SK-N-SH (cell line): ENCODE measurements around the gene PLLP. TPM values are rescaled to one million over a fixed set of nuclear protein-coding genes. Genes with fewer than 3 reads are reported as not detected.

Experiments
- CTCF ChIA-PET: fragments of 300-600, 350-600 bp; formaldehyde crosslinking; extraction: SDS; loops from one replicate; lab custom pipeline; 2021; lab: Yijun Ruan, JAX
- POLR2A ChIA-PET: fragments of 350-600 bp; sonication (Branson Sonifier 250); formaldehyde crosslinking; extraction: SDS; loops from one replicate; lab custom pipeline; 2020; ENCODE audit warnings: antibody characterized with exemption, inconsistent platforms; lab: Yijun Ruan, JAX
- DNase-seq: peaks from one replicate; pipeline ENCODE4 v3.0.0; 2012
- H2AFZ ChIP-seq: fragments of 200-600 bp; sonication (generic); 2 replicates; pipeline ENCODE4 v1.8.1; 2016; ENCODE audit warnings: antibody characterized with exemption, mild to moderate bottlenecking, low read depth
- H3F3A ChIP-seq: fragments of 200-600 bp; sonication (generic); replicated peaks from 2 replicates; pipeline ENCODE3; 2016; ENCODE audit warnings: antibody characterized with exemption, mild to moderate bottlenecking; ENCODE audit not compliant: insufficient read depth
- H3K27ac ChIP-seq, 2 experiments: fragments of 200-500 bp in 1 of 2; fragments of 200-600 bp in 1 of 2; sonication (Bioruptor generic) in 1 of 2; sonication (generic), shearing (Covaris generic) in 1 of 2; 2 replicates each; pipeline versions ENCODE4 v1.5.1 to v1.6.1; 2014 to 2016; ENCODE audit warnings: low read depth in 2 of 2, inconsistent platforms in 1 of 2, low read length in 1 of 2, mild to moderate bottlenecking in 1 of 2, mixed read lengths in 1 of 2
- H3K27me3 ChIP-seq: fragments of 200-600 bp; sonication (generic), shearing (Covaris generic); 2 replicates; pipeline ENCODE4 v1.6.1; 2016; ENCODE audit warnings: mixed run types; ENCODE audit not compliant: insufficient read depth
- H3K36me3 ChIP-seq, 2 experiments: fragments of 200-500 bp in 1 of 2; fragments of 200-600 bp in 1 of 2; sonication (Bioruptor generic) in 1 of 2; sonication (generic) in 1 of 2; replicated peaks in 1 of 2; 2 replicates each; pipeline versions ENCODE3 to v1.5.1; 2014 to 2016; ENCODE audit warnings: low read length in 1 of 2, mild to moderate bottlenecking in 1 of 2; ENCODE audit not compliant: insufficient read depth in 2 of 2, control insufficient read depth in 1 of 2
- H3K4me1 ChIP-seq, 2 experiments: fragments of 200-500 bp in 1 of 2; fragments of 200-600 bp in 1 of 2; sonication (Bioruptor generic) in 1 of 2; sonication (generic), shearing (Covaris generic) in 1 of 2; 2 replicates each; pipeline versions ENCODE4 v1.5.1 to v1.6.1; 2014 to 2016; ENCODE audit warnings: low read depth in 1 of 2, low read length in 1 of 2, mixed run types in 1 of 2; ENCODE audit not compliant: insufficient read depth in 2 of 2, control insufficient read depth in 1 of 2
- H3K4me2 ChIP-seq: fragments of 200-600 bp; sonication (generic), shearing (Covaris generic); 2 replicates; pipeline ENCODE4 v1.6.1; 2017; ENCODE audit warnings: mixed run types
- H3K4me3 ChIP-seq, 2 experiments: fragments of 200-500 bp in 1 of 2; fragments of 200-600 bp in 1 of 2; sonication (Bioruptor generic) in 1 of 2; sonication (generic), shearing (Covaris generic) in 1 of 2; 2 replicates each; pipeline versions ENCODE4 v1.5.1 to v1.8.1; 2014 to 2016; ENCODE audit warnings: low read depth in 2 of 2, inconsistent platforms in 1 of 2, low read length in 1 of 2, mild to moderate bottlenecking in 1 of 2, mixed read lengths in 1 of 2, moderate library complexity in 1 of 2
- H3K79me2 ChIP-seq: fragments of 200-600 bp; sonication (generic); 2 replicates; pipeline ENCODE4 v1.8.1; 2017; ENCODE audit warnings: mild to moderate bottlenecking; ENCODE audit not compliant: insufficient read depth
- H3K9ac ChIP-seq: fragments of 200-600 bp; sonication (generic); 2 replicates; pipeline ENCODE4 v1.6.1; 2017; ENCODE audit warnings: mixed run types
- H3K9me2 ChIP-seq: fragments of 200-600 bp; sonication (generic); 2 replicates; pipeline ENCODE4 v1.6.1; 2017; ENCODE audit warnings: mixed run types
- H3K9me3 ChIP-seq: fragments of 200-600 bp; sonication (generic); 2 replicates; pipeline ENCODE4 v1.6.1; 2017; ENCODE audit warnings: mixed run types, mild to moderate bottlenecking, moderate library complexity
- H4K20me1 ChIP-seq: fragments of 200-600 bp; sonication (generic); 2 replicates; pipeline ENCODE4 v1.6.1; 2017; ENCODE audit warnings: mild to moderate bottlenecking, mixed run types; ENCODE audit not compliant: insufficient read depth
- EP300 ChIP-seq, 2 experiments: IDR thresholded peaks; 2 replicates each; pipeline versions ENCODE4 v1.4.0 to v1.6.1; 2012; ENCODE audit warnings: borderline replicate concordance in 1 of 2, low read depth in 1 of 2, low read length in 1 of 2
- FOSL2 ChIP-seq: IDR thresholded peaks from 2 replicates; pipeline ENCODE4 v1.4.0; 2012; ENCODE audit warnings: low read depth, mild to moderate bottlenecking, moderate library complexity, borderline replicate concordance
- FOXJ3 ChIP-seq: sonication (generic); formaldehyde crosslinking; IDR thresholded peaks from 2 replicates; pipeline ENCODE4 v1.5.1; 2020; ENCODE audit warnings: mild to moderate bottlenecking, missing genetic modification reagents
- FOXM1 ChIP-seq: IDR thresholded peaks from 2 replicates; pipeline ENCODE4 v1.4.0; 2012; ENCODE audit warnings: low read depth, mild to moderate bottlenecking
- GABPA ChIP-seq: IDR thresholded peaks from 2 replicates; pipeline ENCODE4 v1.4.0; 2012; ENCODE audit warnings: low read depth, mild to moderate bottlenecking
- JUND ChIP-seq: IDR thresholded peaks from 2 replicates; pipeline ENCODE4 v1.4.0; 2012
- POLR2AphosphoS5 ChIP-seq: IDR thresholded peaks from 2 replicates; pipeline ENCODE4 v1.6.1; 2012; ENCODE audit warnings: low read depth, low read length
- RAD21 ChIP-seq: IDR thresholded peaks from 2 replicates; pipeline ENCODE4 v1.6.1; 2012; ENCODE audit warnings: mild to moderate bottlenecking, low read length
- RXRA ChIP-seq: IDR thresholded peaks from 2 replicates; pipeline ENCODE4 v1.4.0; 2012; ENCODE audit warnings: low read depth, mild to moderate bottlenecking, borderline replicate concordance
- SIN3A ChIP-seq: IDR thresholded peaks from 2 replicates; pipeline ENCODE4 v1.6.1; 2012; ENCODE audit warnings: low read depth, mild to moderate bottlenecking, low read length, moderate library complexity, borderline replicate concordance
- SMC3 ChIP-seq: IDR thresholded peaks from 2 replicates; pipeline ENCODE4 v1.6.1; 2012; ENCODE audit warnings: low read depth, low read length, improper control_type of control experiment
- TCF12 ChIP-seq: IDR thresholded peaks from 2 replicates; pipeline ENCODE4 v1.4.0; 2012
- USF1 ChIP-seq: IDR thresholded peaks from 2 replicates; pipeline ENCODE4 v1.4.0; 2012; ENCODE audit warnings: low read depth, borderline replicate concordance
- ZBTB33 ChIP-seq: IDR thresholded peaks from 2 replicates; pipeline ENCODE4 v1.4.0; 2012; ENCODE audit warnings: low read depth, borderline replicate concordance
- WGBS: methylation state at CpG from one replicate; pipeline ENCODE4 v1.1.6; 2017; ENCODE audit warnings: low lambda C conversion rate; 5-methylcytosine and 5-hydroxymethylcytosine counted together
- polyA plus RNA-seq, 3 experiments: library from polyadenylated mRNA; depleted of rRNA; stranded (reverse); fragments of >200 nt; gene quantifications; 2 replicates each; pipeline ENCODE4 v1.2.3, GENCODE V29; 2012
- TF ChIP-seq, protein P1 (sequence below): fragments of 150-350 bp; IDR thresholded peaks from 2 replicates; pipeline ENCODE4 v1.6.1; 2016; ENCODE audit warnings: mild to moderate bottlenecking, low read depth, low read length
- TF ChIP-seq, protein P2 (sequence below): fragments of 200-600 bp; sonication (generic); IDR thresholded peaks from 2 replicates; pipeline ENCODE4 v1.6.1; 2017; ENCODE audit warnings: antibody characterized with exemption, mild to moderate bottlenecking, moderate library complexity
- TF ChIP-seq, protein P3 (sequence below): IDR thresholded peaks from 2 replicates; pipeline ENCODE4 v1.6.1; 2012; ENCODE audit warnings: mild to moderate bottlenecking, low read depth, low read length, moderate library complexity
- TF ChIP-seq, protein P4 (sequence below): IDR thresholded peaks from 2 replicates; pipeline ENCODE4; 2012

PLLP gene
- polyA plus RNA-seq, 1 of the 3 experiments (the other 2 are of a cell fraction): 1.3 TPM

DNA sequence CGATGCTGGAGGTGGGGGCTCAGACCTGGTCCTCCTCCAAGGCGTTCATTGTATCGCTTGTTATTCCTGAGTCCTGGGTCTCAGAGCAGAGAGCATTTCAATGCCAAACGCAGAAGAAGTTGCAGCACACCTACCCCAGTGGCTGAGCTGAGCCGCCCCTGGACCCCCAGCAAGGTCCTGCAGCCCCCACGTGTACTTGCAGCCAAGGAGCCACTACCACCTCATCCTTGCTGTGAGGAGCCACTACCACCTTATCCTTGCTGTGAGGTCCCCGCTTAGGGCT, 13.5 kb downstream of the PLLP start (continued):
- TF ChIP-seq ZBTB33 (no peak), TCF12 (no peak), FOXM1 (no peak), GABPA (no peak)

DNA sequence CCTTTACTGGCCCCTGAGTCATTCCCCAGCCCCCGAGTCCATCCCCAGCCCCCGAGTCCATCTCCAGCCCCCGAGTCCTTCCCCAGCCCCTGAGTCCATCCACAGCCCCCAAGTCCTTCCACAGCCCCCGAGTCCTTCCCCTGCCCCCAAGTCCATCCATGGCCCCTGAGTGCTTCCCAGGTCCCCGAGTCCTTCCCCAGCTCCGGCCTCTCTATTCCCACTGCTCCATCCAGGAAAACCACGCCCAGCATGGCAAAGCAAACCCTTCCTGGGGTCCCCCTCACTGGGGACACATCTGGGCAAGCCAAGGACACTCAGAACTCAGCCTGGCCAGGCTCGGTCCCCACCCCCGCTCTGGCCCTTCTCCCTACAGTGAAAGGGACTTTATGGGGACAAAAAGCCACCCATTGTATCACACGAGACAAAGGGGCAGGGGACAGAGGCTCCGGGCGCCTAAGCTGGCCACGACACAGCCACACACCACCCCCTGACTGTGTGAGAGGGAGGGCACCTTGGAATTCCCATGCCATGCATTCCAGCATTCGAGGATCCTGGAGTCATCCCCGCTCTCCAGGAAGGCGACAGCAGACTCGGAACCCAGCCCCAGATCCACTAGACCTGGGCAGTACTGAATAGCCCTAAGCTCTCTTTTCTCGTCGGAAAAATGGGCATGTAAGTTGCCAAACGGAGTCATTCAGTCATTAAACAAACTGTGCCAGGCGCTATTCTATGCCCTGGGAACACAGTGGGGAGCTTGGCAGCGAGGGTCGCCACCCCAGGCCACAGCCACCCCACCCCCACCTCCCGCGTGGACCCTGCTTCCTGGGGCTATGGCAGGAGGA, 14.0 kb downstream of the PLLP start:
- Histone ChIP-seq H3K79me2 (no peaks in the 10 kb centered on the region), H3K4me1 (peaks cover 0 to 26% of the 10 kb centered on the region in 2 experiments; a peak in 2 of 4 replicates), H3K9me3 (no peaks in the 10 kb centered on the region), H3K9me2 (no peaks in the 10 kb centered on the region), H3K4me3 (no peak overlapping the region), H4K20me1 (no peaks in the 10 kb centered on the region), H2AFZ (no peak overlapping the region), H3K36me3 (no peaks in the 10 kb centered on the region), H3K9ac (no peak overlapping the region), H3K27ac (no peak overlapping the region), H3K27me3 (no peaks in the 10 kb centered on the region)
- ChIA-PET CTCF (no interaction called here), POLR2A (no interaction called here)
- 83% methylated on average over 22 of the region's 25 CpGs for WGBS
- peak; percentile 21 for DNase-seq
- TF ChIP-seq, protein P1, sequence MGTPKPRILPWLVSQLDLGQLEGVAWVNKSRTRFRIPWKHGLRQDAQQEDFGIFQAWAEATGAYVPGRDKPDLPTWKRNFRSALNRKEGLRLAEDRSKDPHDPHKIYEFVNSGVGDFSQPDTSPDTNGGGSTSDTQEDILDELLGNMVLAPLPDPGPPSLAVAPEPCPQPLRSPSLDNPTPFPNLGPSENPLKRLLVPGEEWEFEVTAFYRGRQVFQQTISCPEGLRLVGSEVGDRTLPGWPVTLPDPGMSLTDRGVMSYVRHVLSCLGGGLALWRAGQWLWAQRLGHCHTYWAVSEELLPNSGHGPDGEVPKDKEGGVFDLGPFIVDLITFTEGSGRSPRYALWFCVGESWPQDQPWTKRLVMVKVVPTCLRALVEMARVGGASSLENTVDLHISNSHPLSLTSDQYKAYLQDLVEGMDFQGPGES: no peak
- no peak for TF ChIP-seq JUND
- no peak for TF ChIP-seq USF1
- no peak for TF ChIP-seq EP300 (IDR thresholded peaks at IDR 0.05; ENCODE audit: borderline replicate concordance in 1 of 2, low read depth in 1 of 2, low read length in 1 of 2)
- TF ChIP-seq, protein P2, sequence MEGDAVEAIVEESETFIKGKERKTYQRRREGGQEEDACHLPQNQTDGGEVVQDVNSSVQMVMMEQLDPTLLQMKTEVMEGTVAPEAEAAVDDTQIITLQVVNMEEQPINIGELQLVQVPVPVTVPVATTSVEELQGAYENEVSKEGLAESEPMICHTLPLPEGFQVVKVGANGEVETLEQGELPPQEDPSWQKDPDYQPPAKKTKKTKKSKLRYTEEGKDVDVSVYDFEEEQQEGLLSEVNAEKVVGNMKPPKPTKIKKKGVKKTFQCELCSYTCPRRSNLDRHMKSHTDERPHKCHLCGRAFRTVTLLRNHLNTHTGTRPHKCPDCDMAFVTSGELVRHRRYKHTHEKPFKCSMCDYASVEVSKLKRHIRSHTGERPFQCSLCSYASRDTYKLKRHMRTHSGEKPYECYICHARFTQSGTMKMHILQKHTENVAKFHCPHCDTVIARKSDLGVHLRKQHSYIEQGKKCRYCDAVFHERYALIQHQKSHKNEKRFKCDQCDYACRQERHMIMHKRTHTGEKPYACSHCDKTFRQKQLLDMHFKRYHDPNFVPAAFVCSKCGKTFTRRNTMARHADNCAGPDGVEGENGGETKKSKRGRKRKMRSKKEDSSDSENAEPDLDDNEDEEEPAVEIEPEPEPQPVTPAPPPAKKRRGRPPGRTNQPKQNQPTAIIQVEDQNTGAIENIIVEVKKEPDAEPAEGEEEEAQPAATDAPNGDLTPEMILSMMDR: no peak
- TF ChIP-seq RAD21: no peak
- no peak for TF ChIP-seq RXRA
- TF ChIP-seq FOXJ3 (CRISPR knock-in tag): no peak
- no peak for TF ChIP-seq POLR2AphosphoS5
- TF ChIP-seq SMC3: no peak
- TF ChIP-seq, protein P3, sequence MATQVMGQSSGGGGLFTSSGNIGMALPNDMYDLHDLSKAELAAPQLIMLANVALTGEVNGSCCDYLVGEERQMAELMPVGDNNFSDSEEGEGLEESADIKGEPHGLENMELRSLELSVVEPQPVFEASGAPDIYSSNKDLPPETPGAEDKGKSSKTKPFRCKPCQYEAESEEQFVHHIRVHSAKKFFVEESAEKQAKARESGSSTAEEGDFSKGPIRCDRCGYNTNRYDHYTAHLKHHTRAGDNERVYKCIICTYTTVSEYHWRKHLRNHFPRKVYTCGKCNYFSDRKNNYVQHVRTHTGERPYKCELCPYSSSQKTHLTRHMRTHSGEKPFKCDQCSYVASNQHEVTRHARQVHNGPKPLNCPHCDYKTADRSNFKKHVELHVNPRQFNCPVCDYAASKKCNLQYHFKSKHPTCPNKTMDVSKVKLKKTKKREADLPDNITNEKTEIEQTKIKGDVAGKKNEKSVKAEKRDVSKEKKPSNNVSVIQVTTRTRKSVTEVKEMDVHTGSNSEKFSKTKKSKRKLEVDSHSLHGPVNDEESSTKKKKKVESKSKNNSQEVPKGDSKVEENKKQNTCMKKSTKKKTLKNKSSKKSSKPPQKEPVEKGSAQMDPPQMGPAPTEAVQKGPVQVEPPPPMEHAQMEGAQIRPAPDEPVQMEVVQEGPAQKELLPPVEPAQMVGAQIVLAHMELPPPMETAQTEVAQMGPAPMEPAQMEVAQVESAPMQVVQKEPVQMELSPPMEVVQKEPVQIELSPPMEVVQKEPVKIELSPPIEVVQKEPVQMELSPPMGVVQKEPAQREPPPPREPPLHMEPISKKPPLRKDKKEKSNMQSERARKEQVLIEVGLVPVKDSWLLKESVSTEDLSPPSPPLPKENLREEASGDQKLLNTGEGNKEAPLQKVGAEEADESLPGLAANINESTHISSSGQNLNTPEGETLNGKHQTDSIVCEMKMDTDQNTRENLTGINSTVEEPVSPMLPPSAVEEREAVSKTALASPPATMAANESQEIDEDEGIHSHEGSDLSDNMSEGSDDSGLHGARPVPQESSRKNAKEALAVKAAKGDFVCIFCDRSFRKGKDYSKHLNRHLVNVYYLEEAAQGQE: no peak
- TF ChIP-seq, protein P4, sequence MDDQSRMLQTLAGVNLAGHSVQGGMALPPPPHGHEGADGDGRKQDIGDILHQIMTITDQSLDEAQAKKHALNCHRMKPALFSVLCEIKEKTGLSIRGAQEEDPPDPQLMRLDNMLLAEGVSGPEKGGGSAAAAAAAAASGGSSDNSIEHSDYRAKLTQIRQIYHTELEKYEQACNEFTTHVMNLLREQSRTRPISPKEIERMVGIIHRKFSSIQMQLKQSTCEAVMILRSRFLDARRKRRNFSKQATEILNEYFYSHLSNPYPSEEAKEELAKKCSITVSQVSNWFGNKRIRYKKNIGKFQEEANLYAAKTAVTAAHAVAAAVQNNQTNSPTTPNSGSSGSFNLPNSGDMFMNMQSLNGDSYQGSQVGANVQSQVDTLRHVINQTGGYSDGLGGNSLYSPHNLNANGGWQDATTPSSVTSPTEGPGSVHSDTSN: no peak
- no peak for TF ChIP-seq SIN3A
- no peak for TF ChIP-seq TCF12
- no peak for TF ChIP-seq FOSL2
- TF ChIP-seq, all 33 proteins: peak for 0
- Histone ChIP-seq H3F3A (no peaks in the 10 kb centered on the region), H3K4me2 (no peak overlapping the region)
